ENCODE data around the gene FASN.

The FASN gene

DNA sequence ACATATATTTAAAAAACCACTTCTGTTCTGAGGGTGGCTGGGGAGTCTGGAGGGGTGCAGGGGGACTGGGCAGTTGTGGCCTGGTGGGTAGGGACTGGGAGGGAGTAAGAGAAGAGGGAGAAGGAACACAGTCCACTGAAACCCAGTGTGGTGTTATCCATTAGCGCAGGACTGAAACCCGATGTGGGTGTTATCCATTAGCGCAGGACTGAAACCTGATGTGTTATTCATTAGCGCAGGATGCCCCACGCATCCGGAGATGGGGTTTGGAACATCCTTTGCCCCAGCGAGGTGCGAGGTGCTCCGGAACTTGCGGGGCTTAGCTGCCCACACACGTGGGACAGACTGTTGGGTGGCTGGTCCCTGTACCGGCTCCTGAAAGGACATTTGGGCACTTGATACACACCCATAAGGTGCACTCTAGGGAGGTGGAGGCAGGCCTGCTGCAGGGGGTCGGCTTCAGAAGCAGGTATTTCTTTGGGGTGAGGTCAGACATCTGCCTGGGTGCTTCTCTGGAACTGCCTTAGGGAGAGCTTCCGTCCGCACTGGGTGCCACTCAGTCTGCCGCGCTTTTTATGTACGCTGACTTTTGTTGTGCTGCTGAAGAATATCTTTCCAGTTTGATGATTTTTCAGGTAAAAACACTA is 20.3 kb upstream of the FASN start:
- in situ Hi-C loops (cut with HindIII; ENCODE audit: low sequenced_read_pairs), result no loop called here
- no peak overlapping the region for H3K4me3 ChIP-seq (ENCODE audit: low read depth, low read length)
- DNase-seq (ENCODE audit: low read depth), result no peak
- TF ChIP-seq, protein P1, sequence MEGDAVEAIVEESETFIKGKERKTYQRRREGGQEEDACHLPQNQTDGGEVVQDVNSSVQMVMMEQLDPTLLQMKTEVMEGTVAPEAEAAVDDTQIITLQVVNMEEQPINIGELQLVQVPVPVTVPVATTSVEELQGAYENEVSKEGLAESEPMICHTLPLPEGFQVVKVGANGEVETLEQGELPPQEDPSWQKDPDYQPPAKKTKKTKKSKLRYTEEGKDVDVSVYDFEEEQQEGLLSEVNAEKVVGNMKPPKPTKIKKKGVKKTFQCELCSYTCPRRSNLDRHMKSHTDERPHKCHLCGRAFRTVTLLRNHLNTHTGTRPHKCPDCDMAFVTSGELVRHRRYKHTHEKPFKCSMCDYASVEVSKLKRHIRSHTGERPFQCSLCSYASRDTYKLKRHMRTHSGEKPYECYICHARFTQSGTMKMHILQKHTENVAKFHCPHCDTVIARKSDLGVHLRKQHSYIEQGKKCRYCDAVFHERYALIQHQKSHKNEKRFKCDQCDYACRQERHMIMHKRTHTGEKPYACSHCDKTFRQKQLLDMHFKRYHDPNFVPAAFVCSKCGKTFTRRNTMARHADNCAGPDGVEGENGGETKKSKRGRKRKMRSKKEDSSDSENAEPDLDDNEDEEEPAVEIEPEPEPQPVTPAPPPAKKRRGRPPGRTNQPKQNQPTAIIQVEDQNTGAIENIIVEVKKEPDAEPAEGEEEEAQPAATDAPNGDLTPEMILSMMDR (IDR thresholded peaks at IDR 0.05; ENCODE audit: low read depth, low read length, missing control alignments), result no peak

DNA sequence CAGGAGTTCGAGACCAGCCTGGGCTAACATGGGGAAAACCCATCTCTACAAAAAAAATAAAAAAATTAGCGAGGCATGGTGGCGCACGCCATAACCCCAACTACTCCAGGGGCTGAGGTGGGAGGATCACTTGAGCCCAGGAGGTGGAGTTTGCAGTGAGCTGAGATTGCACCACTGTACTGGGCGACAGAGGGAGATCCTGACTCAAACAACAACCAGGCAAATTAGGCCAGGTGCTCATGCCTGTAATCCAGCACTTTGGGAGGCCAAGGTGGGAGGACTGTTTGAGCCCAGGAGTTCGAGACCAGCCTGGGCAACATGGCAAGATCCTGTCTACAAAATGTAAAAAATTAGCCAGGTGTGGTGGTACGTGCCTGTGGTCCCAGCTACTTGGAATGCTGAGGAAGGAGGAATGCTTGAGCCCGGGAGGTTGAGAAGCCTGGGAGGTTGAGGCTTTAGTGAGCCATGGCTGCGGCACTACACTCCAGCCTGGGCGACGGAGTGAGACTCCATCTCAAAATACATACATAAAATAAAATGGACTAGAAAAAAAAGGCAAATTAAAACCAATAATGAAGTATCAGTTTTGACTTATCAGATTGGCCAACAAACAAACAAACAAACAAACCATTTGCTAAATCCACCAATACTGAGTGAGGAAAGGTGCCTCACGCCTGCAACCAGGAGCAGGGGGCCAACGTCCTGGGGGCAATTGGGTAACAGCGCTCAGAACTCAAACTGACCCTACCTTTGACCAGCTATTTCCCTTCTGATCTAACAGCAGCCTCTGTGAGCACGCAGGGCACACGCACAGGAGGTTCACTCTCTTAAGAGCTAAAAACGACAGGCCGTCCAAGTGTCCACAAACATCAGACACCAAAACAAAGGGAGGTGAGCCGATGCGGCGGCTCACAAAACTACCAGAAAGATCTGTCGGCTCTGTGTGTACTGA is 19.4 kb upstream of the FASN start:
- no peak for DNase-seq (ENCODE audit: low read depth)
- TF ChIP-seq, protein P1 (IDR thresholded peaks at IDR 0.05; ENCODE audit: low read depth, low read length, missing control alignments), result no peak
- in situ Hi-C loops (cut with HindIII; ENCODE audit: low sequenced_read_pairs), result no loop called here
- H3K4me3 ChIP-seq (ENCODE audit: low read depth, low read length), result no peak overlapping the region

DNA sequence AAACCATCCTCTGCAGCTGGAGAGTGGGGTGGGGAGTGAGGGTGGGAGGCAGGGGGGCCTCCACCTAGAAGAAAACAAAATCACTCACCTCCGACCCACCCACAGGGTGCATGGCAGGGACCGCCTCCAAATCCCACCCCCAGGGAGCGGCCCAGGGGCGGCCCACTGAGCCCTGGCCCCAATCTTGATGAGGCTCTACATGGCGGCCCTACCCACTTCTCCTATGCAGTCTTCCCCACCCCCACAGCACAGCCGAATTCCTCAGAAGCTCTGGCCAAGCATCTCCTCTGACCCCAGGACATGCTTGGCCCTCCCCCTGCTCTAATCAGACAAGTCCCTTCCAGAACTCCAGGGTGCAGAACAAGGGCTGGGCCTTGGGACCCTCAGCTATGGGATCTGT is 18.2 kb upstream of the FASN start:
- in situ Hi-C loops (cut with HindIII; ENCODE audit: low sequenced_read_pairs), result no loop called here
- TF ChIP-seq, protein P1 (IDR thresholded peaks at IDR 0.05; ENCODE audit: low read depth, low read length, missing control alignments), result no peak
- no peak overlapping the region for H3K4me3 ChIP-seq (ENCODE audit: low read depth, low read length)
- DNase-seq (ENCODE audit: low read depth), result no peak

DNA sequence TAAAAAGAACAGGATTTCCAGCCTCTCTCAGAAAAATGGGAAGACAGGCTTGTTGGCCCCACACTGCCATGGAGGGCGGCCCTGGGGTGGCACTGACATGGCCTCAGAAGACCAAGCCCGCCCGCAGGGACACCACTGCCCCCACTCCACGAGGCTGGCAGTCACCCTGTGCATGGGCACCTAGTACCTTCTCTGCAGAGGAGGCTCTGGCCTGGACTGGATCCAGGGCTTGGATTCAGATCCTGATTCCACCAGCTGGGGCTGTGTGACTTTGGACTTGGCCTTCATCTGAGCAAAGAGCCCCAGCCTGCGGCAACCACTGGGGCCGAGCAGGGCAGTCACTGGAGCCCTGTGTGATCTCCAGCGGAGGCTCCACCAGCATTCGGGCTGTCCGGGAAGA is 16.8 kb upstream of the FASN start:
- no peak for DNase-seq (ENCODE audit: low read depth)
- in situ Hi-C loops (cut with HindIII; ENCODE audit: low sequenced_read_pairs), result no loop called here
- no peak overlapping the region for H3K4me3 ChIP-seq (ENCODE audit: low read depth, low read length)
- TF ChIP-seq, protein P1 (IDR thresholded peaks at IDR 0.05; ENCODE audit: low read depth, low read length, missing control alignments), result no peak

DNA sequence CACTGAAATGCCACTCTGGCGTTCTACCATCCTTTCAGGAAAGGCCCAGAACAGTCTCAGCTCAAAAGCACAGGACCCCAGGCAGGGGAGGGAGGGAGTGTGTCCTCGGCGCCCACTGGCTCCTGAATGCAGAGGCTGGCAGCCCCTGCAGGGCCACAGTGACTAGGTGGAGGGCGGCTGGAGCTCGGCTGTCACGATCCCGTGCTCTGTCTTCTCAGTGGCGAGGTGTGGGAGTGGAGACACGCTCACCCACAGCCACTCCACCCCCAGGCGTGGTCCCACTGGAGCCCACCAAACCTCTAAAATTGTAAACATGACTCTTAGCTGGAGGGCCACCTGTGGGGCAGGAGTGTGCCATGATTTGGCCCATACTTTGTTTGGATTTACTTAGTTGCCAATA is 16.4 kb upstream of the FASN start:
- DNase-seq (ENCODE audit: low read depth), result no peak
- no peak overlapping the region for H3K4me3 ChIP-seq (ENCODE audit: low read depth, low read length)
- in situ Hi-C loops (cut with HindIII; ENCODE audit: low sequenced_read_pairs), result no loop called here
- TF ChIP-seq, protein P1 (IDR thresholded peaks at IDR 0.05; ENCODE audit: low read depth, low read length, missing control alignments), result no peak

DNA sequence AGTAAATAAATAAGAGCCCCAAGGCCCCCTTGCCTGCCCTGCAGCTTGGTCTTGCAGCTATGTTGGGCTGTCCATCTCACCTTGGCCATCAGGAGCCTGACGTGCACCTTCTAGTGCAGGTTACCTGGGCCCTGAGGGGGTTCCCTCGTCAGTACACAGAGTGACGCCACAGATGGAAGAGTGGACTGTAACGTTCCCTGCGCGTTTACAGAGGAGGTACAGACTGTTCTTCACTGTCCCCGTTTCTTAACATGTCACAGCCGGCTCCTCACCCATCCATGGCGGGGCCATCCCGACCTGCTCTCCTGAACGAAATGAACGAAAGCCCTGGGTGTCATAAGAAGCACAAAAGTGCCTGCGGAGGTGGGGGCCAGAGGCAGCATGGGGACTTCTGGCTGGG is 15.9 kb upstream of the FASN start:
- in situ Hi-C loops (cut with HindIII; ENCODE audit: low sequenced_read_pairs), result no loop called here
- TF ChIP-seq, protein P1 (IDR thresholded peaks at IDR 0.05; ENCODE audit: low read depth, low read length, missing control alignments), result no peak
- no peak for DNase-seq (ENCODE audit: low read depth)
- H3K4me3 ChIP-seq (ENCODE audit: low read depth, low read length), result no peak overlapping the region
